KMS-11 (cell line): ENCODE data around the gene SERPINA10.

Experiments used
- H2AFZ ChIP-seq: fragments of 200-600 bp; sonication (generic); 2 replicates; pipeline ENCODE4 v1.6.1; 2016; ENCODE audit warnings: antibody characterized with exemption, mixed run types, low read depth
- H3K27ac ChIP-seq: fragments of 200-600 bp; sonication (generic); 2 replicates; pipeline ENCODE4 v1.6.1; 2016; ENCODE audit warnings: mild to moderate bottlenecking, mixed run types
- H3K27me3 ChIP-seq: fragments of 200-600 bp; sonication (generic); 2 replicates; pipeline ENCODE4 v1.6.1; 2017; ENCODE audit warnings: mild to moderate bottlenecking, low read depth, mixed run types, moderate library complexity; ENCODE audit not compliant: insufficient read depth
- H3K36me3 ChIP-seq: fragments of 200-600 bp; sonication (generic); 2 replicates; pipeline ENCODE4 v1.6.1; 2017; ENCODE audit warnings: mild to moderate bottlenecking, mixed run types; ENCODE audit not compliant: insufficient read depth
- H3K4me1 ChIP-seq: fragments of 200-600 bp; sonication (generic); 2 replicates; pipeline ENCODE4 v1.6.1; 2016; ENCODE audit warnings: mild to moderate bottlenecking, low read depth, mixed run types; ENCODE audit not compliant: poor library complexity, severe bottlenecking
- H3K4me2 ChIP-seq: fragments of 200-600 bp; sonication (generic); 2 replicates; pipeline ENCODE4 v1.7.0; 2016; ENCODE audit warnings: mild to moderate bottlenecking, mixed run types
- H3K4me3 ChIP-seq: fragments of 200-600 bp; sonication (generic); IDR thresholded peaks from 2 replicates; pipeline ENCODE4 v1.6.1; 2017; ENCODE audit warnings: low read depth, low read length, mixed read lengths; ENCODE audit not compliant: insufficient read depth
- H3K79me2 ChIP-seq: fragments of 200-600 bp; sonication (generic); 2 replicates; pipeline ENCODE4 v1.6.1; 2016; ENCODE audit warnings: low read depth, mixed run types; ENCODE audit not compliant: insufficient read depth
- H3K9ac ChIP-seq: fragments of 200-600 bp; sonication (generic); 2 replicates; pipeline ENCODE4 v1.6.1; 2016; ENCODE audit warnings: mild to moderate bottlenecking, mixed run types
- H4K20me1 ChIP-seq: fragments of 200-600 bp; sonication (generic); 2 replicates; pipeline ENCODE4 v1.6.1; 2016; ENCODE audit warnings: mild to moderate bottlenecking, mixed run types; ENCODE audit not compliant: insufficient read depth
- TF ChIP-seq, protein P1 (sequence below): fragments of 200-600 bp; sonication (generic); conservative IDR thresholded peaks from 2 replicates; pipeline ENCODE4 v1.6.1; 2017; ENCODE audit warnings: low read depth, mild to moderate bottlenecking, antibody characterized with exemption, low read length, moderate library complexity, mixed read lengths

Gene SERPINA10

DNA sequence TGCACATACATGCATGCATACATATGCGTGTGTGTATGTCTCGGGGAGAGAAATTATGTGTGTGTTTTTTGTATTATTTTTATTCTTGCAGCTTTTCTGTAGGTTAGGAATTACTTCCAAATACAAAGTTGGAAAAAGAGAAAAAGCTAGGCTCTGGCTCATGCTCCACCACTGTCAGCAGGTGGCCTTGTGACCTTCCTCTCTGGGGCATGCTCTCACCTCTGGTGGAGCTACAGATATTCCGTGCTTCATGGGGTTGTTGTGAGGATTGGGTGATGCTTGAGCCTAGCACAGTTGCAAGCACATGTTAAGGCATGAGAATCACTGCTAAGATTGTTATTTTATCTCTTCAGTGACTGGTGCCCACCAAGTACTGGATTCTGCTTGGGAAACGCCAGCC is 36.8 kb upstream of the SERPINA10 start:
- H3K9ac ChIP-seq, result no peak overlapping the region
- no peaks in the 10 kb centered on the region for H4K20me1 ChIP-seq
- no peaks in the 10 kb centered on the region for H3K79me2 ChIP-seq
- no peaks in the 10 kb centered on the region for H3K4me1 ChIP-seq
- no peaks in the 10 kb centered on the region for H3K36me3 ChIP-seq
- TF ChIP-seq, protein P1, sequence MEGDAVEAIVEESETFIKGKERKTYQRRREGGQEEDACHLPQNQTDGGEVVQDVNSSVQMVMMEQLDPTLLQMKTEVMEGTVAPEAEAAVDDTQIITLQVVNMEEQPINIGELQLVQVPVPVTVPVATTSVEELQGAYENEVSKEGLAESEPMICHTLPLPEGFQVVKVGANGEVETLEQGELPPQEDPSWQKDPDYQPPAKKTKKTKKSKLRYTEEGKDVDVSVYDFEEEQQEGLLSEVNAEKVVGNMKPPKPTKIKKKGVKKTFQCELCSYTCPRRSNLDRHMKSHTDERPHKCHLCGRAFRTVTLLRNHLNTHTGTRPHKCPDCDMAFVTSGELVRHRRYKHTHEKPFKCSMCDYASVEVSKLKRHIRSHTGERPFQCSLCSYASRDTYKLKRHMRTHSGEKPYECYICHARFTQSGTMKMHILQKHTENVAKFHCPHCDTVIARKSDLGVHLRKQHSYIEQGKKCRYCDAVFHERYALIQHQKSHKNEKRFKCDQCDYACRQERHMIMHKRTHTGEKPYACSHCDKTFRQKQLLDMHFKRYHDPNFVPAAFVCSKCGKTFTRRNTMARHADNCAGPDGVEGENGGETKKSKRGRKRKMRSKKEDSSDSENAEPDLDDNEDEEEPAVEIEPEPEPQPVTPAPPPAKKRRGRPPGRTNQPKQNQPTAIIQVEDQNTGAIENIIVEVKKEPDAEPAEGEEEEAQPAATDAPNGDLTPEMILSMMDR, result no peak
- H2AFZ ChIP-seq, result no peak overlapping the region
- H3K27me3 ChIP-seq, result no peaks in the 10 kb centered on the region
- no peak overlapping the region for H3K27ac ChIP-seq
- H3K4me3 ChIP-seq, result no peak overlapping the region
- no peak overlapping the region for H3K4me2 ChIP-seq

DNA sequence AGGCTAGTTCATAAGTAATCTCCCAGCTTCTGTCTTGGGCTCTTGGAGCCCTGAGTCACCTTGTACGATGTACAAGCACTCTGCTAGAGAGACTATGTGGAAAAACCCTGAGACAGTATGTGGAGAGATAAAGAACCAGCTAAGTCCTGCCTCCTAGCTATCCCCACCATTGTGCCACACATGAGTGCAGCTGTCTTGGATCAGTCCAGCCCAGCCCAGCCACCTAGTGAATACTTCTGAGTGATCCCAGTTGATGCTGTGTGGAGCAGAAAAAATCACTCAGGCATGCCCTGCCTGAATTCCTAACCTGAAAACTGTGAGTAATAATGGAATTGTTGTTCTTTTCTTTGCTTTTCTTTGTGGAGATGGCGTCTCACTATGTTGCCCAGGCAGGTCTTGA is 35.1 kb upstream of the SERPINA10 start:
- TF ChIP-seq, protein P1, result no peak
- Histone ChIP-seq H3K4me2 (no peak overlapping the region), H3K4me3 (no peak overlapping the region), H2AFZ (no peak overlapping the region), H3K27ac (no peak overlapping the region), H3K79me2 (no peaks in the 10 kb centered on the region), H3K9ac (no peak overlapping the region), H3K4me1 (no peaks in the 10 kb centered on the region), H3K36me3 (no peaks in the 10 kb centered on the region), H4K20me1 (no peaks in the 10 kb centered on the region), H3K27me3 (no peaks in the 10 kb centered on the region)

DNA sequence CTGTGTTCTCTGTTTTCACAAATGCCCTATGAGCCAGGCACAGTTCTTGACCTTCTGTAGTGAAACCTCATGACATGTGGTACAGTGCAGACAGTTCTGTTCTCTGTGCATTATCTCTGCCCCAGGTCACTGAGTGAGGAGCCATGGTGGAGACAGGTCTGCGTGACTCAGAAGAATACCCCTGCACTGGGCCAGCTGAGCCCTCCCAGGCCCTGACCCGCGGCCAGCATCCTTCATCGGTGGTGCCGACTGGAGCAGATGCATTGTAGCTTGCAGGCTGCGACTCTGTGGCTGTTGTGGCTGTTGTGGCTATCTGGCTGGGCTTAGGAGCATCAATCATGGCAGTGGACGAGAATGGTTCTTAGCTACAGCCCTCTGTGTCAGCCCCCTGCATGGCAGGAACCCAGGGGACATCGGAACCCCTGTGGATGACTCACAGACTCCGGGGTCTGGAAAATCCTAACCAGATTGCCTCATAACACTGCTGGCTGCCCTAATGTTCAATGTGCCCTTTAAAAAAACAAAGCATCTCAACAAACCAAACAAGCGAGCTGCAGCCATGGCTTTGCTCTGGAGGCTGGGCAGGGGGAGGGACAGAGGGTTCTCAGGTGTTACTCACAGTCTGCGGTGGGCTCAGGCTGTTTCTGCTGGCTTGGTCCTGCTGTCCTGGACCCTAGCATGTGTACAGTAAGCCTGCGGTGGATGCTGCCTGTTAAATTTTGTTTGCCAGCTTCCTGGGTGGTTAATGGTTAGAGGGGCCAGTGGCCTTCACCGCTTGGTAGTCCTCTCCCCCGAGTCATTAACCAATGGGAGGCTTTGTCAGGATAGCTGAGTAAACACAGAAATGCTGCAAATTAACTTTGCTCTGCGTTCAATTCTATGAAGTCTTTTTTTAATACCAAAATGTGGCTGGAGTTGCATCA is 29.8 kb upstream of the SERPINA10 start, which contains the start of gene SERPINA6:
TSS of gene SERPINA6 (minus strand) at position 689 of the 923 bp plus-strand sequence. CDS start 8,688 bp downstream, outside the sequence.
- Histone ChIP-seq H3K79me2 (no peaks in the 10 kb centered on the region), H3K27ac (no peak within 1 kb of the TSS), H3K9ac (no peak within 1 kb of the TSS), H2AFZ (no peak within 1 kb of the TSS), H3K36me3 (no peaks in the 10 kb centered on the region), H3K4me2 (no peak within 1 kb of the TSS), H3K4me1 (no peaks in the 10 kb centered on the region), H3K4me3 (no peak within 1 kb of the TSS), H4K20me1 (no peaks in the 10 kb centered on the region), H3K27me3 (no peaks in the 10 kb centered on the region)
- TF ChIP-seq, protein P1, result no peak

DNA sequence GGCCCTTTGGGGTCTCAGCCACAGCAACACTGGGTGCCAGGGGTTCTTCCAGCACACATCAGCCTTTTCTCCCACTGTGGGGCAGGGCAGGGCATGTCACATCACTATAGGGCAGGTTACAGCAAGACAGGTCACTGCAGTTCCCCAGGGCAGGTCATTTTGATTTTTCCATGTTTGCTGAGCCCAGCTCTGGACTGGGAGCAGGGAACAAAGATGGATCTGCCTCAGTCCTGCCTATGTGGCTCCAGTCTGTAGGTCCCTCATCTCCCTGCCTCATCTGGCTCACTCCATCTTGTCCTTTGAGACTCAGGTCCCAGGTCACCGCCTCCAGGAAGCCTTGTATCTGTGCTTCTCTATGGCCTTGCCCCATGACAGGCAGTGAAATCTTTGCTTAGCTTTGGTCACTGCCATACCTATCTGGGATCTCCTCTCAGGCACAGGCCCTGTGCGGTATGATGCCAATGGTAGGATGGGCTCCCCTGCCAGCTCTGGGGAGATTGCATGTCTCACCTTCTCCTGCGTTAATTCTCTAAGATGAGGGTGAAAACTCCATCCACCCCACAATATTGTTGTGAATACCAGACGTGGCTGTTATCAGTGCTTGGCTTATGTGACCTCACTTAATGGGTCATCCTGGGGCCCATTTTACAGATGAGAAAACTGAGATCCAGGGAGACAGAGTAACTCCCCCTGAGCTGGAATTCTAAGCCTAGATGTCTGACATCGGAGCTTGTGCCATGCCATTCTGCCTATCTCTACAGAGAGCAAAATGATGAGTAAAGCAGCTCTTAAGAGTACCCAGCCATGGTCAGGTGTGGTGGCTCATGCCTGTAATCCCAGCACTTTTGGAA is 28.6 kb upstream of the SERPINA10 start:
- Histone ChIP-seq H3K4me1 (no peaks in the 10 kb centered on the region), H3K27me3 (no peaks in the 10 kb centered on the region), H3K27ac (no peak overlapping the region), H3K79me2 (no peaks in the 10 kb centered on the region), H3K4me2 (no peak overlapping the region), H3K36me3 (no peaks in the 10 kb centered on the region), H3K9ac (no peak overlapping the region), H2AFZ (no peak overlapping the region), H3K4me3 (no peak overlapping the region), H4K20me1 (no peaks in the 10 kb centered on the region)
- TF ChIP-seq, protein P1, result no peak
